GM19455 (cell line): ENCODE measurements around the gene WDR48.
A peak's percentile ranks its signal among the peaks of the same experiment; 100 is the strongest.

Experiments used
- ATAC-seq: cut with Tn5 transposase; IDR thresholded peaks from one replicate; pipeline ENCODE4 v1.9.1; 2021; ENCODE audit not compliant: unreplicated experiment

Gene WDR48

DNA sequence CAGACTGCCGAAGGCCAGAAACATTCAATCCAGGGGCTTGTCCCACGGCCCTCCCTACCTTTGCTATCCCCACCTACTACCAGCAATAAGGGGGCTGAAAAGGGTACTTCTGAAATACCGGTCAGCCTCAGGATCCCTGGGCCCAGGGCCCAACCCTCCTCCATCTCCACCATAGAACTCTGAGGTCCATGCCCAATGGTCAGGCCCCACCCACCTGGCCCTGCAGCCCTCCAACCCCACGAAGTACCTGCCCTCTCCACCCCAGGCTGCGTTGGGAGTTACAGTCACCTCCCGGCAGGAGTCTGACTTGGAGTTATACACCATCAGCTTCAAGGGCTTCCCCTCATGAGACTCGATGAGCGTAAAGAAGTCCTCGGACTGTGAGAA is 48.7 kb downstream of the WDR48 start:
- ATAC-seq: no peak

DNA sequence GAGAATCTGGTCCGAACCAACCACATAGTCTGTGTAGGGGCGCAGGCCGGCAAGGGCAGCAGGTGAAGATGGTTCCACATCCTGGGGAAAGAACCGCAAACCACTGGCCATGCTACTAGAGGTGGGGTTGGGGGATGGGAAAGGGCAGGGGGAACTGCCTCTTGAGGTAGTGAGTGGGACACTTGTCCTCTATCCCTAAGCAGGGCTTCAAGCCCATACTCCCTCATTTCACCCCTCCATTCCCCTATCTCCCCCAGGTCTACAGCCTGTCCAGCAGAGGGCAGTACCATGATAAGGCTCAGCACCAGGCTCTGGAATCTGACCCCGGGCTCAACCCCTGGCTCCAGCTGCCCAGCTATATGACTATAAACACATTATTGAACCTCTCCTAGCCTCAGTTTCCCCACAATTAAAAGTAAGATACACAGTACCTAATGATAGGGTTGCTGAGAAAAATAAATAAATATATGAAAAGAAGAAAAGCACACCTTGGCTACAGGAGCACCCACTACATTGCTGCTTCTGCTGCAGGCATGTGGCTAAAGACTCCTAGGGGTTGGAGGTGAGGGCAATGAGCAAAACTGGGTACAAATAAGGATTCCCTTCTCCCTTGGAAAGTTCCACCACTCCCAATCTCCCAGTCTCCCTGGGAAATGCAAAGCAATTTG is 49.3 kb downstream of the WDR48 start:
- peak; percentile 64 for ATAC-seq

DNA sequence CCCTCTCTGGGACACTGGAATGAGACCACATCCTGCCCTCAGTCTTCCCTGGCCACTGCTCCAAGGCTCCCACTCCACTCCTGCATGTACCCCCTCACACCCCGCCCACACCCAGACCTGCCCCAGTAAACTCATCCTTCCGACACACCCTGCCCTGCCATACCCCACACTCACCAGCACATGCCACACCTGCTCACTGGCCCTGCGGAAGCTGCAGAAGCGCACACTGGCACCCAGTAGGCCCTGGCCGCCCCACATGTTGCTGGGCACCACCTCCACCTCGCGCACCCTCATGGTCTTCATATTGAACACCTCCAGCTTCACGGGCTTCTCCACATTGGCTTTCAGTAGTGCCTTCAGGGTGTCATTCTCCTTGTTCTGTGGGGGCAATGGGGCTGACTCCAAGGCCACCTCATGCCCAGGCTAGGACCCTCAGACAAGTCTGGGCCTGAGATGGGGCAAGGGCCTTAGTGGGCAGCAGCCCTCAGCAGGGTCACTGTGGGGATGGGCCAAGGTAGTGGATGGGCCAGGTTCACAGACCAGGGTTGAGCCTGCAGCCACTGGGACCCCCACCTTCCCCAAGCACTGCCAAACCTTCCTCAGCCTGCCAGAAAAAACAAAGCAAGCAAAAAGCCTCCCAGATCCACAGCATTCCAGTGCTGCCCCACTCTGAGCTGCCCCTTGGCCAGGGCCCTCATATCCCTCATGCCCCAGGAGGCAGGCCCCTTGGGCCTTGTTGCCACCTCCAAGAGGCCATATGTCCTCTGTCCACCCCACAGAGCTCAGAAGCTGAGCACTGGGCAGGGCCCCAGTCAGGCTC is 50.9 kb downstream of the WDR48 start:
- no peak for ATAC-seq

DNA sequence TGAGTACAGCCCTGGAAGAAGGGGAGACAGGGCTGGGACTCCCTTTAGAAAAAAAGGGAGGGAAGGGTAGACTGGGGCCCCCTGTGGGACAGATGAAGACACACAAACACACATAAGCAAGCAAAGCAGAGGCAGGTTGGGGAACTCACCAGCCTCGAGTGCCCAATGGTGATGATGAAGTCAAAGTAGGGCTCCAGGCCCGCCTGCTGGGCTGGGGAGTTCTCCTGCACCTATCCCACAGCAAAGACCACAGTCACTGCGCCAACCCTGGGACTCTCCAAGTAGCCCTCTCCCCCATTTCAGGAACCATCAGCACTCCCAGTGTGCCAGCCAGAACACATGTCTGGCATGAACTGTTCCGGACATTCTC is 51.5 kb downstream of the WDR48 start:
- ATAC-seq: no peak

DNA sequence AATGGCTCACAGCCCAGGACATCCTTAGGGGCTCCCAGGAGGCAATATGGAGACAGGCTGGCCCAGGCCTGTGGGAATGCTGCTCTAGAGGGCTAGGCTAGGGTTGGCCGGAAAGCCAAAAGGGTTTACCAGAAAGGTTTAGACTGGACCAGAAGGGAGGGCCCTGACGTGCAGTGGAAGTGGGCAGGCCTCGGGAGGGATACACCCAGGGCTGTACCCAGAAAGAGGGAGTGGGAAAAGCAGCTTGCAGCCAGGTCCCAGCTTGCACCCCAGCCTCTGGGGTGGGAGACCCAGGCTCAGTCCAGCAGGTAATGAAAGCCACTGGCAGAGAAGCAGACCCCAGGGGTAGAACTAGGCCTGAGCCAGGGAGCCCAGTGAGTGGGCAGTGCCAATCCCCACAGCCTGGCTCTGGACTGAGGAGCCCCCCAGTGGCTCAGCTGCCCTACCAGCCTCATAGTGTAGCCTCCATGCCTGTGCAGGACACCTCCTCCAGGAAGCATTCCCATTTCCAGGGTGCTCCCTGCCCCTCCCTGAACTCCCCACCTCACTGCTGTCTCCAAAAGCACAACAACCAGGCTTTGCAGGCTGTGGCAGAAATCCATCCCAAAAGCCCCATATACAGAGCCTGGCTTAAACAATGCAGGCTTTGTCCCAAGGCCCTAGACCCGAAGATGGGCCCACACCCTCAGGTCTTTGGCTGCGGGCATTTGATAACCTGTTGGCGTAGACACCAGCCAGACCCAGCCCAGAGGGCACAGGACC is 52.2 kb downstream of the WDR48 start:
- ATAC-seq: no peak

DNA sequence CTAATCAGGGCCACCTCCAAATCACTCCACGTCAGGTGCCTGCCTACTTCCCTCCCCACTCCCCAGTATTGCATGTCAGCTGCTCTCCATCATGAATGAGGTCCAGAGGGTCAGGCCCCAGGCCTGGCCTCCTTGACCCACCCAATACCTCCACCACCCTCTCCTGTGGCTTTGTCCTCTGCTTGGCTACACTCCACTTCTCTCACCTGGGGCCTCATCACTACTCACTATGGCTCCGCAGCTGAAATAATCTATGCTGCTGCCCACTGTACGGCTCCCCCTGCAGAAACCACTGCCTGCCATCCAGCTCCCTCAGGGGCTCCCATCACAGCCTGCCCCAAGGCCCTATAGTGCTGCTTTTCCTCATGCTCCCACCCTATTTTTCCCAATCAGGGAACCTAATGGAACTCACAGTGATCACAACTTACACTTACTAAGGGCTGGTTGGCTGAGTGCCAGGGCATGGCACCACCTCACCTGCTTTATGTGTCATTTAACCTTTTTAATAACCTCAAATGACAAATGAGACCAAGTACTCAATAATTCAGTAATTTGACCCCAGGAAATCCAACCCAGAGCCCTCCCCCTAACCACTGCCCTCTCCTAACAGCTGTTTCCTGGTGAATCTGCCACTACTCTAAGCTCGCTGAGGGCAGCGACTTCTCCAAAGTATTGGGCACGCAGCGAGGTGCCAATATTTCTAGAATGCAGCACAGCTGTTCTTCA is 53.3 kb downstream of the WDR48 start:
- ATAC-seq: no peak

DNA sequence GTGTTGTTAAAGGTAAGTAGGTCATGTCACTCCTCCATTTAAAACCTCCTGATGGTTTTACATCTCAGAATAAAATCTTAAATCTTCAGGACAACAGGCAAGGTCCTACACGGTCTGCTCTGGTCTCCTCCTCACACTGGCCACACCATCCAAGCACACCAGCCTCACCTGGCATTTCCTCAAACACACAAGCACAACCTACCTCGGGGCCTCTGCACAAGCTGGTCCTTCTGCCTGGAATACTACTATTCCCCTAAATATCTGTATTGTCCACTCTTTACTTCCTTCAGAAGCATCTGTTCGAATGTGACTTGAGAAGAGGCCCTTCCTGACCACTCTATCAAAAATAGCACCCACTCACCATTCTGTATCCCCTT is 53.9 kb downstream of the WDR48 start:
- ATAC-seq: no peak

DNA sequence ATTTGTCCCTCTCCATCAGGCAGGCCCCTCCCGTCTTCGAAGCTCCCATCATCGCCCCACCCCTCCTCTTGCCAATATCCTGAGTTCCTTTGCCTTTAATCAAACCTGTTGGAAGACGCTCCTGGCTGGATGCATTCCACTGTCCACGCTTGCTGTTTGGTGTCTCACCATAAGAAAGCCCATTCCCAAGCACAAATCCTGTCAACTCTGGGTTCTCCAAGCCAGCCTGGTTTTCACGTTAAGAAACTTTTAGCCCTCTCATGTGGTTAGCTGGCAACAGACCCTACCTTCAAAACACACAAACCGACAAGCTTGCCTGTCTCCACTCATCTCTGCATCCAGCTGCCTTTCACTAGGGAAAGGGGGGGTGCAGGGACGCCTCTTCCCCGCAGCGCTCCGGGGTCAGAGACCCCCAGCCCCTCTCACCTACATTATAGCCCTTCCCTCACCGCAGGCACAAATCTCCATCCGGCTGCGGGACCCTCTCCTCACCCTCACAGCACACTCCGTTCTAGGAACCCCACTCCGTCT is 54.5 kb downstream of the WDR48 start:
- ATAC-seq: no peak

DNA sequence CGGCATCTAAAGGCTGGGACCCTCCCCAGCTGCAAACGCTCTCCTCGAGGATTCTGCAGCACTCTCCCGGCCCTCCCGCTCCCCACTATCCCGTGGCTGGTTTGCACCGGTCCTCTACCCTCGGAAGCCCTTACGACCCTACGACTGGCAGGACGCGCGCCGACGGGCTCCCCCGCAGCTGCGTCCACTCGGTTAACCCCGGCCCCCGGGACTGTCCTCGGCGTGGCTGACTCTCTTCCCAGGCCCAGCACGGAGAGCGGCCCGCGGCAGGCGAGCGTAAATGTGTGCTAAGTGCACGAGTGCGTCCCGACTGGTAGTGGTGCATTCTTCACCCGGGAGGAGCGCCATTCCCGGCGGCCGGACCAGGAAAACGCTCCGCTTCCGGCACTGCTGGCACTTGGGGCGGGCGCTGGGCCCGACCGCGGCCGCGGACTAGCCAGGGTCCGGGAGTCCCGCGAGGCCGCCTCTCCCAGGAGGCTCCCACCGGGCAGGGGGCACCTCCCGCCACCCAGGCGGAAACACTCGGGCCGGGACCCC is 55.1 kb downstream of the WDR48 start:
- ATAC-seq: peak; percentile 8

DNA sequence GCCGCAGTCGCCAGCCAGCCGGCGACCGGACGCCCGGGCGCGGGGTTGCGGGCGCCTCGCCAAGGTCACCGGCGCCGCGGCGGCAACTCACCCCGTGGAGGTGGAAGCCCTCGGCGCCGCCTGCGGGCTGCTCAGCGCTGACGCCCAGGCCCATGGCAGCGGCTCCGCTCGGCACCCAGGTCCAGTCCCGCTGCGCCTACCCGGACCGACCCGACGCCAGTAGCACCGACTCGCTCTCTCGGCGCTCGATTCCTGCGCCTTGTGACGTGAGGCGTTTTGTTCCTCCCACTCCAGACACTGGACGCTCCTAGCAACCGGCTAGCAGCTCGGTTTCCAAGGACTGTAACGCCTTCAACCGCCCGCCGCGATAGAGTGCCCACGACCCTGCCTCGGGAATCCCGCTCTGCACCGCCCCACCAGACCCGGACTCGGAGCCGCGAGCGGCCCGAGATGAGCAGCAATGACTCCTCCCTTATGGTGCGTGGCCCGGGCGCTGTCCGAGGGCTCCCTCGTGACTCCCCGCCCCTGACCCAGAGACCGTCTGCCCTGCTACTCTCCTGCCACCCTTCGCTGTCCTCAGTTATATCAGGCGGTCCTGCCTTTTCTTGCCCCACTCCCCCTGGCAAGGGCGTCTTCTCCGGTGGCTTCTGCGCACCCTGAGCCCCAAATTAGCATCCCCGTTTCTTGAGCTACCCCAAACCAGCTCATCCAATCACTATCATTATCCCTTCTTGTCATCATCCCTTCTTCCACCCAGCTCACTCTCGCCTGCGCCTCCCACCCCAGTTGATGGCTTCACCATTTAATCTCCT is 55.8 kb downstream of the WDR48 start, which contains the start of the genes GORASP1 and TTC21A:
Gene GORASP1 (minus strand): TSS at position 240 of the 812 bp plus-strand sequence. CDS start 86 bp downstream, at position 154.
Gene TTC21A (plus strand): TSS at position 293 of the 812 bp plus-strand sequence. CDS start 158 bp downstream, at position 451.
- peak; percentile 74 for ATAC-seq

DNA sequence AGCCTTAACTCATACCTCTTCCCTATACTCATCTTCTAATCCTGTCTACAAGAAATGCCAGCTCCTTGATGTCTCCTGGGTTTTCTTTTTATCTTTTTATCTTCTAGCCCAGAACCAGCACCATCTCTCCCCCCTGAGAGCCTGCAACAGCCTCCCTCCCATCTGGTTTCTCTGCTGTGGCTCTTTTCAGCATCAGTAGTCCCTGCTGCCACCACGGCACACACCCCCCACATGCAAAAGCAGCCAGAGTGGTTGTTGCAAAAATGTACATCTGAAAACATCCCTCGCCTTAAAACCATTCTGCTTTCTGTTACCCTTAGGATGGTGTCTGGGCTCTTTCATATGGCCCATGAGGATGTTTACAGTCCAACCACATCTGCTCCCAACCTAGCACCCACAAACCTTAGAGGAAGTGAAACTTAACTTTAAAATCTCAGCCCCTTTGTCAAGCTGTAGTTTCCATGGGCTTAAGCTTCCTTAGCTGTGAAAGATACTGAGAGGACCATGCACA is 56.4 kb downstream of the WDR48 start:
- peak; percentile 66 for ATAC-seq

DNA sequence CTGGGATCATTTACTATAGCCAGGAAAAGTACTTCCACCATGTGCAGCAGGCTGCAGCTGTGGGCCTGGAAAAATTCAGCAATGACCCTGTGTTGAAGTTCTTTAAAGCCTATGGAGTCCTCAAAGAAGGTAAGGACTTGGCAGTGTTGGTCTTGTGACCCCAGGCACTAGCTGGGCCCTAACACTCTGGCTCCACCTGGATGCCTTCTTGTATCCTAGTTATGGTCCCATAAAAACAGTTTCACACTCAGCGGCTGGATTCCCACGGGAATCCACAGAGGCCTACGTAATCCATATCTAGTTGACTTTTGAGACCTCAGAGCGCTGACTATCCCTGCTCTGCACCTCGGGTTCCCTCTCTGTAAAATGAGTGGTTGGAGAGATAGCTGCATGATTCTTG is 57.3 kb downstream of the WDR48 start:
- no peak for ATAC-seq

DNA sequence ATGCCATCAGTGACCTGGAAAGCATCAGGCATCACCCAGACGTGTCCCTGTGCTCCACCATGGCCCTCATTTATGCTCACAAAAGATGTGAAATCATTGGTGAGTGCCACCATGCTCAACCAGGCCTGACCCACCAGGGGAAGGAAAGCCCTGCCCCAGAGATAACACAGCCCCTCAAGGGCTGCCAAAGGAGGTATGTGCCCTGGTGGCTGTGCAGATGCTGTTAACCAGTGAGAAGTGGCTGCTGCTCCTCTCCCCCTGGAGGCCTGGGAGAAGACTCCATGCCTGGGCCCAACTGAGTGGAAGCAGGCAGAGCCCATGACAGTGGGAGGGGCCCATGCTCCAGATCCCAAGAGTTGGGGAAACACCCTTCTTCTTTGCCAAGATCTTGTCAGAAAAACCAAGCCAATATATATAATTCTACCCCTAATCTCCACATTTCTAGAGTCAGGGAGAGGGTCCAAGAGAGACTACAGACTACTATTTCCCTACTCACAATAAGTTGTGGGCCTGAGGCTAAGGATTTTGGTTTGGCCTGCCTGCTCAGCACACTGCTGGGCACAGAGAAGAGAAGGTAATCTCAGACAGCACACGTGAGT is 58.3 kb downstream of the WDR48 start:
- no peak for ATAC-seq

DNA sequence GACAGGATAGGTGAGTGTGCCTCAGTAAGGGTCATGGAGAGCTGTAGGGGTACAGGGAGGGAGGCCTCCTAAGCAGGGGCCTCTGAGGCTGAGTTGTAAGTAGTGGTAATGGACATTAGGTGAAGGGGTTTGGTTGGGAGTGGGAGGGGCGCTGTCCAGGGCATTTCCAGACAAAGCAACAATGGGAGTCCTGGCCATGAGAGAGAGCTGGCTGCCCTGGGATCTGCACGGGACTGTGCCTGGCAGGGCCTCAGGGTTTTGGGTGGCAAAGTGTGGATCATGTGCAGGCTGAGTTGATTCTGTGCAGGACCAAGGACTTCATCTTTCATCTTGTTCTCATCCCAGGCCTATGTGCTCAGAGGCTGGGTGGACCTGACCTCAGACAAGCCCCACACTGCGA is 60.3 kb downstream of the WDR48 start:
- ATAC-seq: no peak

DNA sequence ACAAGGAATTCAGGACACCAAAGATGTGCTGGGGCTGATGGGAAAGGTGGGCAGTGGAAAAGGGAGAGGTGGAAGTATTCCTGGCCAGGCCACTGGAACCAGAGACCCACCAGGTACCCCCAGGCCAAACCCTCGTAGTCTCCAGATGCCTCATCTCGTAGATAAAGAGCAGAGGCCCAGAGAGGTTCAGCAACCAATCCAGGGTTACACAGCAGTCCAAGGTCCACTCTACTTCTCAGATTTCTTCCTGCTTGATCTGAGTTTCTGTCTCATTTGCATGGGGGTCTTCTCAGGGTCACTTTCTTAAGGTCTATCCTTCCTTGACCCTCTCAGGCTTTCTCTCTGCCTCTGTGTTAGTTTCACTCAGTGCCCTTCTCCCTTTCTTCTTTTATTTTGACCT is 60.7 kb downstream of the WDR48 start:
- no peak for ATAC-seq

DNA sequence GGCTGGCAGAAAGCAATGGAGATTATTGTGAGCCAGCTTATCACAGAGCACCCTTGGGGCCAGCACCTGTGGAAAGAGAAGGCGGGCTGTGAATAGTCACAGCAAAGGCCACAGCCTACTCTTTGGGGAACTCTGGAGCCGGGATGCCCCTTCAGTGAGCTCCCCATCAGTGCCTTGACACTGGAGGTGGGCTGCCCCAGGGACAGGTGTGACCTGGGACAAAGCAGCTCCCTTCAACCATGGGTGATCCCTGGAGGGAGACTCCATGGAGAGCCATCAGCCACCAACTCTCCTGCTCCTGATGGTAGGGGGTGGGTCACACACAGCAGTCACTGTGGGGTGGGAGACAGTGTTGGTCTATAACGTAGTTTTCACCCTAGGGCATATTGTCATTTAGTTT is 61.5 kb downstream of the WDR48 start:
- ATAC-seq: no peak

DNA sequence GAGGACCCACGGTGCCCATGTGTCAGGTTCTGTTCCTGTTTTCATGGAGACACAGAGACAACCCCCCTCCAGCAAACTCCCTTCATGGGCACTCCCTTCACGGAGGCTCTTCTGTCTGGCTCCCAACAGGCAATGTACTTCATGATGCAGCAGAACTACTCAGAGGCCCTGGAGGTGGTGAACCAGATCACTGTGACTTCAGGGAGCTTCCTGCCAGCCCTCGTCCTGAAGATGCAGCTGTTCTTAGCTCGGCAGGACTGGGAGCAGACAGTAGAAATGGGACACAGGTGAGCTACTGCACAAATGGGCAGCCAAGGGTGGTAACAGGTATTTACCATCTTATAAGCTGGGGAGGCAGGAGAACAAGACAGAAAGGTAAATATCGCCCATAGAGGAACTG is 62.6 kb downstream of the WDR48 start:
- no peak for ATAC-seq

DNA sequence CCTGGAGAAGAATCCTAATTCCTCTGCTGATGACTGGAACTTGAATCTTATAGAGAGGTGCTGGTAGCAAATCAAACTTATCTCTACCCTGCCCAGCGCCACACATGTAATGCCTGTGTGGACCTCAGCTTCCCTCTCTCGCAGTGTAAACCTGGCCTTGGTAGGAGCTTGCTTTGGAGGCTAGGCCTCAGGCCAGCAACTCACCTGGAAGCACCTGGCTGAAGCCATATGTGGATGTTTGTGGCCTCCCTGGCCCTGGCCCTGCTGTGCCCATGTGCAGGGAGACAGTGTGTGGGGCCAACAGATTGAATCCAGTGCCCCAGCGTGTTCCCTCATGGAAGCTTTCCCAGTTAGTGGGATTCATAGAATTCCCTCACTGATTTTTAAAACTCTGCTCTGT is 64.1 kb downstream of the WDR48 start:
- no peak for ATAC-seq

DNA sequence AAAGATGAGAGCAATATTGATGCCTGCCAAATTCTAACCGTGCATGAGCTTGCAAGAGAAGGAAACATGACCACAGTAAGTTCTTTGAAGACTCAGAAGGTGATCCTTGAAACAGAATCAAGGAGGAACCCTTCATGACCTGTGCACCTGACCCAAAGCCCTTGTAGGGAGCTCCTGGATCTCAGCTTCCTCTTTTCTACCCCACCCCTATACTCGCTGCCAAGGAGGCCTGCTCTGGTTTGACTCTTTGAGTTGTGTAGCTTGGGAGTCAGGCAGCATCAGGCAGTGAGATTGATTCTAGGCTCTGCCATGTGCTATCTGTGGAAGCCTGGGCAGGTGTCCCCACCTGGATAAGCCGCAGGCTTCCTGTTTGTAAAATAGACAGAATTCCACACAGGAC is 66.3 kb downstream of the WDR48 start:
- no peak for ATAC-seq
